Loucy (cell line): ENCODE data around the gene AHI1.

Source experiments
- EZH2phosphoT487 ChIP-seq: fragments of 200-600 bp; IDR thresholded peaks from 2 replicates; pipeline ENCODE4 v1.6.1; 2018; ENCODE audit warnings: antibody characterized with exemption, mild to moderate bottlenecking, moderate library complexity, borderline replicate concordance
- TF ChIP-seq, protein P1 (sequence below): fragments of 200-600 bp; sonication (generic); conservative IDR thresholded peaks from 2 replicates; pipeline ENCODE4 v1.5.1; 2014; ENCODE audit warnings: mild to moderate bottlenecking, antibody characterized with exemption, low read length

DNA sequence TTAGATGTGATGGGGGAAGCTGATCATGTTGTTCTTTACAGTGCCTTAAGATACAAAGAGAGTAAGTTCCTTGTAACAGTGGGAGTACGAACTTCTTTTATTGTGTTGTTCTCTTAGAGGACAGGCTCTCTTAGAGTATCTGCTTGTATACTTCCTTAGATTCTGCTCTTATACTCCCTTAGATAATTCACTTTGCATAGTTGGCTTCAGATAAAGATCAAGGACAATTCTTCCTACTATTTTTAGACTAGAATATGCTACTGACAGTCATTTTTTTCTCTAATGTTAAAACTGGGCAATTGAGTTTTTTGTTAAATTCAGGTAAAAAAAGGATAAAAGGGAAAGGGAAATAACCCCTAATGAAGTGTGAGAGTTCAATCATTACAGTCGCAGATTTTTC lies 177.7 kb downstream of the AHI1 start:
- TF ChIP-seq EZH2phosphoT487: no peak
- TF ChIP-seq, protein P1, sequence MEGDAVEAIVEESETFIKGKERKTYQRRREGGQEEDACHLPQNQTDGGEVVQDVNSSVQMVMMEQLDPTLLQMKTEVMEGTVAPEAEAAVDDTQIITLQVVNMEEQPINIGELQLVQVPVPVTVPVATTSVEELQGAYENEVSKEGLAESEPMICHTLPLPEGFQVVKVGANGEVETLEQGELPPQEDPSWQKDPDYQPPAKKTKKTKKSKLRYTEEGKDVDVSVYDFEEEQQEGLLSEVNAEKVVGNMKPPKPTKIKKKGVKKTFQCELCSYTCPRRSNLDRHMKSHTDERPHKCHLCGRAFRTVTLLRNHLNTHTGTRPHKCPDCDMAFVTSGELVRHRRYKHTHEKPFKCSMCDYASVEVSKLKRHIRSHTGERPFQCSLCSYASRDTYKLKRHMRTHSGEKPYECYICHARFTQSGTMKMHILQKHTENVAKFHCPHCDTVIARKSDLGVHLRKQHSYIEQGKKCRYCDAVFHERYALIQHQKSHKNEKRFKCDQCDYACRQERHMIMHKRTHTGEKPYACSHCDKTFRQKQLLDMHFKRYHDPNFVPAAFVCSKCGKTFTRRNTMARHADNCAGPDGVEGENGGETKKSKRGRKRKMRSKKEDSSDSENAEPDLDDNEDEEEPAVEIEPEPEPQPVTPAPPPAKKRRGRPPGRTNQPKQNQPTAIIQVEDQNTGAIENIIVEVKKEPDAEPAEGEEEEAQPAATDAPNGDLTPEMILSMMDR: no peak
